Activated CD4-positive, alpha-beta T cell treated with anti-CD3 and anti-CD28 coated beads for 48 hours (primary cell): ENCODE data around the gene ARHGAP6.

Source experiments
- DNase-seq: peaks from one replicate; pipeline ENCODE4 v3.0.0-alpha.2; 2020

ARHGAP6 gene

DNA sequence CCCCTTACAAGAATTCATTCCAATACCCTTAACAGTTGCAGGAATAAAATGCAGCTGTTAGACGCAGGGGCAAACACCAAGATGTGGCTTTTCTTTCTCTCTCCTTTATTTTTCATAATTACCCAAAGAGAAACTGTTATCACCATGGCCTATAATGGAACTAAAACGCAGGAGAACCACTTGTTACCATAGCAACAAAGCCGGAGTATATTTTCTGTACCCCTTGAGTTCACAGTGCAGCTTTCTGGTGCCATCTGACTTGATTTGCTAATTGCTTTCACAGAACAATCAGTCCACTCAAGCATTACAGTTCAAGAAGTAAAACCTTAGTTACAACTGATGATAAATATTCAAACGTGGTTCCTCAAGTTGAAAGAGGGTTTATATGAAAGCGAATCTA is 214.6 kb downstream of the ARHGAP6 start:
- no peak for DNase-seq

DNA sequence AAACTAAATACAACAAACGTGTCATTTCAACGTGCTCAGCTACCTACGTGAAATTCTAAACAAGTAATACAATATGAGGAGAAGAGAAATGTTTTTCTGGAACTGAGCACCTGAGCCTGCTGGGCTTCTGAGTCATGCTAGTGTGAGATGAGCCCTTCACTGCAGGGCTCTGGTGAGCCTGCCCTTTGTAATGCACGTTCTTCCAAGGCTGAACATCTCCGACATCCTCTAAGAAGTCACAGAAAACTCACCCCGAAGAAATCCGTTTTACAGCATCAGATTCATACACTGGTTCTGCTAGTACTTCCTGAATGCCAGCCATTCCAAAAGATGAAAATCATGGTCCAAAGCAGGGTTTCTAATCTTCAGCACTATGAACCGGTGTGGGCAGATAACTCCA is 215.4 kb downstream of the ARHGAP6 start:
- no peak for DNase-seq

DNA sequence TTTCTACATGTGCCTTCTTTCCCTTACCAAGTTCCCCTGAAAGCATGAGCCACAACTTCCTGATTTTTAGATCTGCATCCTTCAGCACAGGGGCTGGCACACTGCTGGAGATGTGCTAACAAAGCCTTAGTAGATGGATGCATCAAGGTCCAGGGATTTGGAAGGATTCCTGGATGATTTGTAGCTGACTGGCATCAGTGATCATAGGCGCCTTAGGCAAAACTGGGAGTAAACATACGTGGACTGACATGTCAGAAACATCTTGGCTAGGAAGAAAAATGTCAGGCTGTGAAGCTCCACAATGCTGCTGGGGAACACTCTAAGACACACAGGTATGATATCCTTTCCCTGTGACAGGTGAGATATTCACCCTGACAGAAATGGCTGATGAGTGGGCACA is 216.1 kb downstream of the ARHGAP6 start:
- DNase-seq = no peak

GRCh38 chrX:11447418-11447817 is 218.3 kb downstream of the ARHGAP6 start:
- no peak for DNase-seq

GRCh38 chrX:11446949-11447348 is 218.8 kb downstream of the ARHGAP6 start:
- DNase-seq = no peak

DNA sequence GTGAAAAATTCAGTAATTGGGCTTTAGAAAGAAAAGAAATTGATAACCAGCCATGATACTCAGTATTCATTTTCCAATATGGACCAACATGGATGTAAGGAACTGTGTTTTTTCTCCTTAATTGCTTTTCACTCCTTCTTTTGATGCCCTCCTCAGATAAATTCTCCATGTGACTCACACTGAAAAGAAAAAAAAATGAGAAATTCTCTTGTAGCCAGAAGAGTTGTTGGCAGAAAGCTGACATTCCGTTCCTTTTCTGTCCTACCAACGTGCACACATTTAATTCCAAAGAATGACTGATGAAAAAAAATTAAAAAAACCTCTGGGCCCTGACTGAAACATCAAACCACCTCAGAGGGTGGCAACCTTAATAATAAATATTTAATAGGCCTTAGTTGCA is 219.4 kb downstream of the ARHGAP6 start:
- no peak for DNase-seq

DNA sequence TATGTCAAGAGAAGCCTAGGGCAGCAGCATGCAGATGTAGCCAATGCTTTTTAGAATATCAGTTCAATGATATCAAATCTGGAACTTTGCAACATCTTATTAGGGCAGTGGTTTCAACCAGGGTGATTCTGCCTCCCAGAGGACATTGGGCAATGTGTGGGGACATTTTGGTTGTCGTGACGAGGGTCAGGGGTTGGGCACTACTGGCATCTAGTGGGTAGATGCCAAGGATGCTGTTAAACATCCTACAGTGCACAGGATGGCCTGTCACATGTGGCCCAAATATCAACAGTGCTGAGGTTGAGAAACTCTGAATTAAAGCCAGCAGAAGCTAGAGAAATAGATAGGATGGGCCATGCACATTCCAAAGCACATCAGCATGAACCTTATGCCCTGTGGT is 220.2 kb downstream of the ARHGAP6 start:
- DNase-seq = no peak

- no peak for DNase-seq
These were observed 221.7 kb downstream of the ARHGAP6 start for GRCh38 chrX:11444052-11444451.

DNA sequence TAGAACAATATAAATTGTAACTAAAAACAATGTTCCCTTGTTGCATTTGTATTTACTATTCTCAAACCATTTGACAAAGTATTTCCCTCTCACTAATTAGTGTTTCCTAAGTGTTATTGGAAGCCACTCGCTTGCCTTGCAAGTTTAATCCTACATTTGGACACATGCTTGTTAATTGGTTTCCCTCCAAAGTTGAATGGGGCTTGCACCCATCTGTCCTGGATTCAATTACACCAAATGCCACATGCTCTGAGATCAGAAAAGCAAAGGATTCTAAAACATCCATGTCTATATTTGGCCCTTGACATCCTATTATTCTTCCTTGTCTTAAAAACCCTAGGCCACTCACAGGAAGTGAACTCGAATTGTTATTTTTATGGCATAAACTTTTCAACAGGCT is 225.9 kb downstream of the ARHGAP6 start:
- DNase-seq = no peak

- no peak for DNase-seq
These were observed 227.0 kb downstream of the ARHGAP6 start for GRCh38 chrX:11438767-11439166.

- no peak for DNase-seq
These were observed 227.4 kb downstream of the ARHGAP6 start for GRCh38 chrX:11438380-11438723.

GRCh38 chrX:11437642-11438379 is 227.9 kb downstream of the ARHGAP6 start:
- DNase-seq = no peak

DNA sequence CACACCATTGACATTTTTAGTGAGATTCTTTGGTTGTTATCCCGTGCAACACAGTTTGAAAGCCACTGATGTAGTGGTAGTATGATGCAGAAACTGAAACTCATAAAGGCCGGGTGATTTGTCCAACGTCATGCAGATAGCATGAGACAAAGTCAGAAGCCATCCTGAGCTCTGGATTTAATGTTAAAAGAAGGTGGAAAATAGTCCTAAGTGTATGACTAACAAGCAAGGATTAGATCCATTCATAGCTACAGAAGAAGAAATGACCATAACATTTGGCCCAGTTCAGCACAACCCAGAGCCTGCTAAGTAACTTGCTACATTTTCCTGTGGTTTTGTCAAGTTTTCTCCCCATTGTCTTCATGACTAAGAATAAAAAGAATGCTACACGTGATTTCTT is 230.2 kb downstream of the ARHGAP6 start:
- no peak for DNase-seq

- DNase-seq = no peak
These were observed 231.1 kb downstream of the ARHGAP6 start for GRCh38 chrX:11434607-11435006.

GRCh38 chrX:11431786-11432185 is 233.9 kb downstream of the ARHGAP6 start:
- DNase-seq = no peak

DNA sequence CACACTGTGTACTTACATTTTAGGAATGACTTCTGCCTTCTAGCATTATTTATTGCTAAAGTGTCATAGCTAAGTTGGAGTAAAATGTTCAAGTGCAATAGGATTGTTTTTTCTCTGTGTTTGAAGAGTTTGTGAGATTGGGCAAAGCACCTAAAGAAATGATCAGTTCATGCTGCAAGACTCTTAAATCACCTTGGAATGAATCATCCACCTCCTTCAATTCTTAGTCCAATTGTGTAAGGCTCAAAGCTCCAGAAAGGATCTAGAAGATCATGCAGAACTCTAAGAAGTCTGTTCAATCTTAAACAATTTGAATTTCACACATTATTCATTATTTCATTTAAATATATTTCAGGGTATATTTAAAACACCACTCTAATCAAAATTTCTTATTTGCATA is 235.4 kb downstream of the ARHGAP6 start:
- no peak for DNase-seq

DNA sequence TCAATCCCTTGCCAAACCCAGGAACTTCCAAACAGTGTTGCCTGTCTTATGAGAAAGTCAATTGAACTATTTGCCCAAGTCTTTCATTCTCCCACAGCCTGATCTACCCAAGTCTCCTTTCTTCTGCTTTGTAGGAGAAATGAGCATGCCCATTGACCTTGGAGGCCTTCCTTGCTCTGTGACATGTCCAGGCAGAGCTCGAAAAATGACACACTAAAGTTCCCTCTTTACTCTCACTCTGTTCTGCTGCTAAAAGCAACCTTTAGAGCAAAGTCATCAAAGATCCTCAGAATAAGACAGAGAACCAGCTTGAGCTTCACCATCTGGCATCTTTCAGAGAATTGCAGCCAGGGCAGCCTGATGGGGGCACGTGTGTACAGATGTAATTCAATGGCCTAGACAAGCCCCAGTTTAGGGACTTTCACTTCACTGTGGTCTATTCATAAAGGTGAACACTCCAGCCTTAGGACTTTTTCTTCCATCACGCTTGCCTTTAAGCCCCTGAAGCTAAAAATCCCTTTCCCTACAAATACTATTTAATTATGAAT is 236.1 kb downstream of the ARHGAP6 start:
- no peak for DNase-seq

DNA sequence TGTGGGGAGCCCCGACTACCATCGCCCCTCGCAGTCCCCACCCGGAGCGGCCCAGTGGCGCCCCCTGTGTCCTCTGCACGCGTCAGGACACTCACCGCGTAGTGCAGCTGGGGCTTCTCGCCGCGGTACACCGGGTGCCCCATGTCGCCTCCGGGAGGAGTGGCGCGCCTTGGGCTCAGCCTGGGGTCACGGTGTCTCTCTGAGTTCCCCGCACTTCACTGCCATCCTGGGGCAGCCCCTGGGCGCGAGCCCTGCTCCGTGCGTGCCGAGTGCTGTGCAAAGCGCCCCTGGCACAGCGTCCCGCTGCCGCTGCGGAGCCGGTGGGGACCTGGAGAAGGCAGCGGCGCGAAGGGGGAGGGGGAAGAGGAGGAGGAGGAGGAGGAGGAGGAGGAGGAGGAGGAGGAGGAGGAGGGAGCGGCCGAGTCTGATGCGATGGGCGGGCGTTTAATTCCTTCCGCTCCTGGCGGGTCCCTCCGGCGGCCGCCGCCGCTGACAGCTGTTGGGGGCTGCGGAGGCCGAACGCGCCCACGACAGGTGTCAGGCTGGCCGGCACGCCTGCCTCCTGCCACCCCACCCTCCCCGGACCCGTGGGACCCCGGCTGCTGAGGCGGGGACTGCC is 238.2 kb downstream of the ARHGAP6 start:
- DNase-seq = peak; percentile 8

GRCh38 chrX:11426712-11427452 is 238.8 kb downstream of the ARHGAP6 start:
- DNase-seq = no peak

DNA sequence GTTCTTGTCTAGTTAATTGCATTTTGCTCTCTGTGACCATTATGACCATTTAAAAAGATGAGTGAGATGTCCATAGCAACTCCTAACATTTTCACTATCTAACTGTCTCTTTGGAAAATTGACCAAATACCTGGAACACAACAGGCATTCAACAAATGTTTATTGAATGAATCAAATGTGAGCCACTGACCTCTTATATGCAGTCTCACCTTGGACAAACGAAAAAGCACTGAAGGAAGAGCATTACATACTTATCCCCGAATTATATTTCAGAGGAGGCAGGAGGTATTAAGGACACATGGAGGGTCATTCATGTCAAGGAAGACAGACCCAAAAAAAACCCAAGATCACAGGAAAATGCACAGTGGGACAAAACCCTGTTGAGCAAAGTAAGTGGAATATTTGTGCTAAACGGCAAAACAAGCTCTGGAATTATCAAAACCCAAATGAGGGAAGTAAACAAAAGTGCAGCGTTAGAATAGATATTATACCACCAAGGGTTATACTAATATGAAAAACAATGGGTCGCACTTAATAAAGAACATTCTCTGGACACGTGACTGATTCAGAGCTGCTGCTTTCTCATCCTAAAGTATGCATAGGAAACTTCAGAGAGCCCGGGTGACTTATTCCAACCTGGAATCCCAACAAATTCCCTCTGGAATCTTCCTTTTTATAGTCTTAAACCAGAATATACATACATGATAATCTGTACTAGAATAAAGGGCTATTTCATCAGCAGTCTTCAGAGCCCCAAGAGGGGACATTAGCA is 240.6 kb downstream of the ARHGAP6 start:
- DNase-seq = no peak

- DNase-seq = no peak
These were observed 241.8 kb downstream of the ARHGAP6 start for GRCh38 chrX:11423949-11424348.

DNA sequence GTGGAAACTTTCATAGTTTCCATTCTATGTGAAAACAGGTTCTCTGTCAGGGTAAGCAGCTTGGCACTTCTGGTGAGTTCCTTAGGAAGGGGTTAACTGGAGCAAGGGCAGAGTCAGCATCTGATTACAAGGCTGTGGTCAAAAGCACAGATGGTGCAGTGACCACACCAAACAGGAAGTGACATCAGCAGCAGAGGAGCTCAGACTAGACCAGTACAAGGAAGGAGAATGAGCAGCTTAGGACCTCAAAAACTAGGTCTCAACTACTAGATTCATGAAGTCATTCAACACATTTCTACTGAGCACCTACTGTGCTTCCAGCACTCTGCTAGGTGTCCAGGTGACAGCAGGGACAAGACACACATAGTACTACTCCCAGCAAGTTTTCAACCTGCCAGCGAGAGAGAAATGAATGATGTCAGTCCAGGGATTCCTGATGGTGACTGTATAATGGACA is 242.3 kb downstream of the ARHGAP6 start:
- no peak for DNase-seq

GRCh38 chrX:11422525-11422857 is 243.2 kb downstream of the ARHGAP6 start:
- no peak for DNase-seq
